Dedifferentiated amniotic fluid mesenchymal stem cell (primary cell): ENCODE data around the gene TMEM240.
"Not testable (repeated sequence)": the region's sequence is repeated elsewhere in the genome, so short reads cannot be mapped to it uniquely, and the experiment has no call there.

Experiments
- DNase-seq: peaks from one replicate; pipeline ENCODE4 v3.0.0-alpha.2; 2016; ENCODE audit errors: extremely low spot score

TMEM240 gene

GRCh38 chr1:1540818-1541628 is 599 bp upstream of the TMEM240 start:
- no peak for DNase-seq

- no peak for DNase-seq
These were observed 924 bp downstream of the TMEM240 start for GRCh38 chr1:1539310-1540089.

- no peak for DNase-seq
These were observed 1.5 kb downstream of the TMEM240 start for GRCh38 chr1:1538989-1539309.

GRCh38 chr1:1538334-1538733 is 2.1 kb downstream of the TMEM240 start:
- no peak for DNase-seq

GRCh38 chr1:1537626-1538250 is 2.7 kb downstream of the TMEM240 start:
- no peak for DNase-seq

GRCh38 chr1:1536938-1537546 is 3.4 kb downstream of the TMEM240 start:
- DNase-seq = no peak

- DNase-seq = no peak
These were observed 4.1 kb downstream of the TMEM240 start for GRCh38 chr1:1536019-1536937.

- DNase-seq = no peak
These were observed 5.0 kb downstream of the TMEM240 start for GRCh38 chr1:1535201-1536018.

GRCh38 chr1:1534401-1535154 is 5.8 kb downstream of the TMEM240 start:
- no peak for DNase-seq

GRCh38 chr1:1533894-1534291 is 6.5 kb downstream of the TMEM240 start:
- not testable (repeated sequence) for DNase-seq

GRCh38 chr1:1533176-1533893 is 7.1 kb downstream of the TMEM240 start:
- DNase-seq = not testable (repeated sequence)

- no peak for DNase-seq
These were observed 8.5 kb downstream of the TMEM240 start for GRCh38 chr1:1531947-1532346.

GRCh38 chr1:1529936-1530335 is 10.5 kb downstream of the TMEM240 start:
- no peak for DNase-seq

GRCh38 chr1:1529321-1529720 is 11.1 kb downstream of the TMEM240 start:
- DNase-seq = no peak

- DNase-seq = no peak
These were observed 11.8 kb downstream of the TMEM240 start for GRCh38 chr1:1528301-1529267.

- DNase-seq = no peak
These were observed 13.2 kb downstream of the TMEM240 start for GRCh38 chr1:1527092-1527816.

GRCh38 chr1:1526476-1526875 is 13.9 kb downstream of the TMEM240 start:
- not testable (repeated sequence) for DNase-seq
